GM23338 (cell line): ENCODE results near the gene SPINK5. TPM values are rescaled to one million over a fixed set of nuclear protein-coding genes. Genes with fewer than 3 reads are reported as not detected.

Source experiments
- ATAC-seq: fragments of 200-7000 bp; cut with Tn5 transposase; 3 replicates; pipeline ENCODE4 v1.9.1; 2020
- DNase-seq: peaks from one replicate; pipeline ENCODE4 v3.0.0-alpha.2; 2015; ENCODE audit warnings: low spot score
- H2AFZ ChIP-seq: fragments of 200-600 bp; sonication (generic); 2 replicates; pipeline ENCODE4 v1.8.0; 2016; ENCODE audit warnings: antibody characterized with exemption, mild to moderate bottlenecking, moderate library complexity
- H3F3A ChIP-seq: fragments of 200-600 bp; sonication (generic); replicated peaks from 2 replicates; pipeline ENCODE4 v1.8.0; 2017; ENCODE audit warnings: antibody characterized with exemption, mixed run types, low read depth
- H3K27ac ChIP-seq: fragments of 200-600 bp; sonication (generic); 2 replicates; pipeline ENCODE4 v1.6.1; 2016; ENCODE audit warnings: low read depth
- H3K27me3 ChIP-seq: fragments of 200-600 bp; sonication (generic); 2 replicates; pipeline ENCODE4 v1.8.0; 2016; ENCODE audit warnings: mild to moderate bottlenecking, mixed run types, moderate library complexity; ENCODE audit not compliant: insufficient read depth
- H3K36me3 ChIP-seq: fragments of 200-600 bp; sonication (generic); 2 replicates; pipeline ENCODE4 v1.8.0; 2016; ENCODE audit warnings: mild to moderate bottlenecking; ENCODE audit not compliant: insufficient read depth
- H3K4me1 ChIP-seq: fragments of 200-600 bp; sonication (generic); 2 replicates; pipeline ENCODE4 v1.8.0; 2016; ENCODE audit warnings: mild to moderate bottlenecking, moderate library complexity; ENCODE audit not compliant: insufficient read depth
- H3K4me2 ChIP-seq: fragments of 200-600 bp; sonication (generic); 2 replicates; pipeline ENCODE4 v1.7.1; 2017; ENCODE audit warnings: mixed run types
- H3K4me3 ChIP-seq: fragments of 200-600 bp; sonication (generic); 2 replicates; pipeline ENCODE4 v1.6.1; 2016; ENCODE audit warnings: mixed run types
- H3K79me2 ChIP-seq: fragments of 200-600 bp; sonication (generic); replicated peaks from 2 replicates; pipeline ENCODE4 v1.8.0; 2017; ENCODE audit warnings: mild to moderate bottlenecking; ENCODE audit not compliant: insufficient read depth
- H3K9me2 ChIP-seq: fragments of 200-600 bp; sonication (generic); 2 replicates; pipeline ENCODE4 v1.8.0; 2017; ENCODE audit not compliant: insufficient read depth
- H4K20me1 ChIP-seq: fragments of 200-600 bp; sonication (generic); replicated peaks from 2 replicates; pipeline ENCODE4 v1.8.0; 2017; ENCODE audit warnings: mild to moderate bottlenecking; ENCODE audit not compliant: insufficient read depth
- H3K27ac Mint-ChIP-seq: 2 replicates; pipeline ENCODE4 v1.8.0; 2020; ENCODE audit warnings: inconsistent platforms, mild to moderate bottlenecking, moderate library complexity, mixed read lengths
- H3K27me3 Mint-ChIP-seq: 3 replicates; pipeline ENCODE4 v1.8.0; 2022; ENCODE audit warnings: low read depth, mild to moderate bottlenecking, moderate library complexity, mixed read lengths, inconsistent platforms; ENCODE audit not compliant: insufficient read depth, poor library complexity
- H3K36me3 Mint-ChIP-seq: 3 replicates; pipeline ENCODE4 v1.8.0; 2021; ENCODE audit warnings: low read depth, mild to moderate bottlenecking, inconsistent platforms, moderate library complexity, mixed read lengths
- H3K4me1 Mint-ChIP-seq: 3 replicates; pipeline ENCODE4 v1.8.0; 2020; ENCODE audit warnings: mild to moderate bottlenecking, inconsistent platforms, mixed read lengths
- H3K4me3 Mint-ChIP-seq: 3 replicates; pipeline ENCODE4 v1.8.0; 2021; ENCODE audit warnings: moderate library complexity, mild to moderate bottlenecking, inconsistent platforms, mixed read lengths
- H3K9me3 Mint-ChIP-seq: 3 replicates; pipeline ENCODE4 v1.8.0; 2020; ENCODE audit warnings: moderate library complexity, mild to moderate bottlenecking, inconsistent platforms, mixed read lengths
- CREB1 ChIP-seq: fragments of 250-450 bp; sonication (Bioruptor Pico); IDR thresholded peaks from 2 replicates; pipeline ENCODE4 v1.5.0; 2020; ENCODE audit warnings: low read depth, mild to moderate bottlenecking, moderate library complexity
- EZH2 ChIP-seq: fragments of 200-600 bp; sonication (generic); IDR thresholded peaks from one replicate; pipeline ENCODE4 v1.8.0; 2017; ENCODE audit warnings: antibody characterized with exemption, mild to moderate bottlenecking, low read depth; ENCODE audit not compliant: unreplicated experiment
- EZH2phosphoT487 ChIP-seq: fragments of 200-600 bp; sonication (generic); IDR thresholded peaks from one replicate; pipeline ENCODE4 v1.8.1; 2018; ENCODE audit warnings: antibody characterized with exemption; ENCODE audit not compliant: unreplicated experiment
- JUNB ChIP-seq: IDR thresholded peaks from one replicate; pipeline ENCODE4 v1.6.1; 2016; ENCODE audit warnings: antibody characterized with exemption; ENCODE audit not compliant: unreplicated experiment
- NANOG ChIP-seq: IDR thresholded peaks from 2 replicates; pipeline ENCODE4 v1.6.1; 2016; ENCODE audit warnings: antibody characterized with exemption, borderline replicate concordance
- POLR2AphosphoS5 ChIP-seq: IDR thresholded peaks from 2 replicates; pipeline ENCODE4 v1.6.1; 2016; ENCODE audit warnings: antibody characterized with exemption, low read depth
- STAT1 ChIP-seq: IDR thresholded peaks from one replicate; pipeline ENCODE4 v1.6.1; 2016; ENCODE audit warnings: antibody characterized with exemption; ENCODE audit not compliant: unreplicated experiment
- ZNF114 ChIP-seq: fragments of 250-450 bp; sonication (Bioruptor Pico); IDR thresholded peaks from 2 replicates; pipeline ENCODE4 v1.5.0; 2020; ENCODE audit warnings: mild to moderate bottlenecking, moderate library complexity
- ZNF331 ChIP-seq: fragments of 250-450 bp; sonication (Bioruptor Pico); IDR thresholded peaks from 2 replicates; pipeline ENCODE4 v1.5.0; 2020; ENCODE audit warnings: low read depth, mild to moderate bottlenecking, moderate library complexity
- polyA plus RNA-seq: library from polyadenylated mRNA; unstranded; fragments of >200 nt; fragmentation: Nextera tagmentation; extraction: Ambion mirVana; gene quantifications from 2 replicates; pipeline ENCODE4 v1.2.1, GENCODE V29; 2016
- total RNA-seq: library from RNA; depleted of rRNA; stranded (reverse); fragments of >200 nt; shearing (Covaris generic); gene quantifications from 2 replicates; pipeline ENCODE4 v1.2.3, GENCODE V29; 2014
- TF ChIP-seq, protein P1 (sequence below): IDR thresholded peaks from 2 replicates; pipeline ENCODE4 v1.6.1; 2016; ENCODE audit warnings: antibody characterized with exemption
- TF ChIP-seq, protein P2 (sequence below), 2 experiments: fragments of 200-600 bp in 1 of 2; sonication (generic) in 1 of 2; conservative IDR thresholded peaks; 2 replicates each; pipeline versions ENCODE4 v1.5.1 to v1.6.1; 2016 to 2017; ENCODE audit warnings: antibody characterized with exemption in 2 of 2, low read depth in 2 of 2, mild to moderate bottlenecking in 2 of 2, moderate library complexity in 1 of 2
- TF ChIP-seq, protein P3 (sequence below): fragments of 250-450 bp; sonication (Bioruptor Pico); IDR thresholded peaks from 2 replicates; pipeline ENCODE4 v1.5.0; 2020; ENCODE audit warnings: mild to moderate bottlenecking, moderate library complexity
- TF ChIP-seq, protein P4 (sequence below): IDR thresholded peaks from one replicate; pipeline ENCODE4 v1.6.1; 2018; ENCODE audit warnings: antibody characterized with exemption; ENCODE audit not compliant: unreplicated experiment

The SPINK5 gene
- total and polyA plus RNA-seq, 2 experiments from 2014 or later = 4.5 to 8.8 TPM

DNA sequence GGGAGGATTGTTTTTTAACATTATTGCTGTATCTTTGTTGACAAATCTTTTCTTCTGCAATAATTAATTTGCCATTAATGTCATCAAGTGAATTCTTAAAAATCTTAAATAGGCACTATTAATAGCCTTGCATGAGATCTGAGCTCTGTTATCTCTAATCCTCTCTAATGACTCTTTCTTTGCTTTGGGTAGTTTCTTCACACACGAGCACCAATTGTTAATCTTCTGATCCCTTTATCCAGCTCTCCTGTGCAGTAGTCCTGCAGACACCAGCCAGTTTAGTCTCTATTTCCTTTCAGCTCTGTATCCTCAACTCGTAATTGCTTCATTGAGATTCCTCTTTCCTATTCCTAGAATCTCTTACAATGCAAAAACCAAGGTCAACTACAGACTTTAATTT is 112.7 kb downstream of the SPINK5 start:
- no peaks in the 10 kb centered on the region for H3K4me1 ChIP-seq
- no peaks in the 10 kb centered on the region for H3K79me2 ChIP-seq
- no peaks in the 10 kb centered on the region; the same call in 1 of the 2 replicates for H3K9me2 ChIP-seq
- Mint-ChIP-seq H3K9me3 (no peaks in the 10 kb centered on the region), H3K4me1 (no peaks in the 10 kb centered on the region), H3K27me3 (peaks cover 2% of the 10 kb centered on the region), H3K27ac (no peak overlapping the region), H3K36me3 (no peaks in the 10 kb centered on the region), H3K4me3 (no peak overlapping the region)
- no peak overlapping the region for H3K27ac ChIP-seq
- H3K27me3 ChIP-seq = no peaks in the 10 kb centered on the region
- H3F3A ChIP-seq = no peaks in the 10 kb centered on the region
- no peak overlapping the region for H2AFZ ChIP-seq
- no peak for ATAC-seq
- no peak overlapping the region for H3K4me2 ChIP-seq
- no peak for DNase-seq
- no peaks in the 10 kb centered on the region for H4K20me1 ChIP-seq
- no peaks in the 10 kb centered on the region for H3K36me3 ChIP-seq
- no peak for TF ChIP-seq NANOG
- no peak for TF ChIP-seq EZH2
- no peak for TF ChIP-seq STAT1
- TF ChIP-seq ZNF114 (CRISPR knock-in tag) = no peak
- TF ChIP-seq, protein P1, sequence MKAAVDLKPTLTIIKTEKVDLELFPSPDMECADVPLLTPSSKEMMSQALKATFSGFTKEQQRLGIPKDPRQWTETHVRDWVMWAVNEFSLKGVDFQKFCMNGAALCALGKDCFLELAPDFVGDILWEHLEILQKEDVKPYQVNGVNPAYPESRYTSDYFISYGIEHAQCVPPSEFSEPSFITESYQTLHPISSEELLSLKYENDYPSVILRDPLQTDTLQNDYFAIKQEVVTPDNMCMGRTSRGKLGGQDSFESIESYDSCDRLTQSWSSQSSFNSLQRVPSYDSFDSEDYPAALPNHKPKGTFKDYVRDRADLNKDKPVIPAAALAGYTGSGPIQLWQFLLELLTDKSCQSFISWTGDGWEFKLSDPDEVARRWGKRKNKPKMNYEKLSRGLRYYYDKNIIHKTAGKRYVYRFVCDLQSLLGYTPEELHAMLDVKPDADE = no peak
- no peak for TF ChIP-seq JUNB
- TF ChIP-seq POLR2AphosphoS5 = no peak
- no peak for TF ChIP-seq CREB1
- TF ChIP-seq, protein P2, sequence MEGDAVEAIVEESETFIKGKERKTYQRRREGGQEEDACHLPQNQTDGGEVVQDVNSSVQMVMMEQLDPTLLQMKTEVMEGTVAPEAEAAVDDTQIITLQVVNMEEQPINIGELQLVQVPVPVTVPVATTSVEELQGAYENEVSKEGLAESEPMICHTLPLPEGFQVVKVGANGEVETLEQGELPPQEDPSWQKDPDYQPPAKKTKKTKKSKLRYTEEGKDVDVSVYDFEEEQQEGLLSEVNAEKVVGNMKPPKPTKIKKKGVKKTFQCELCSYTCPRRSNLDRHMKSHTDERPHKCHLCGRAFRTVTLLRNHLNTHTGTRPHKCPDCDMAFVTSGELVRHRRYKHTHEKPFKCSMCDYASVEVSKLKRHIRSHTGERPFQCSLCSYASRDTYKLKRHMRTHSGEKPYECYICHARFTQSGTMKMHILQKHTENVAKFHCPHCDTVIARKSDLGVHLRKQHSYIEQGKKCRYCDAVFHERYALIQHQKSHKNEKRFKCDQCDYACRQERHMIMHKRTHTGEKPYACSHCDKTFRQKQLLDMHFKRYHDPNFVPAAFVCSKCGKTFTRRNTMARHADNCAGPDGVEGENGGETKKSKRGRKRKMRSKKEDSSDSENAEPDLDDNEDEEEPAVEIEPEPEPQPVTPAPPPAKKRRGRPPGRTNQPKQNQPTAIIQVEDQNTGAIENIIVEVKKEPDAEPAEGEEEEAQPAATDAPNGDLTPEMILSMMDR (conservative IDR thresholded peaks at IDR 0.05; ENCODE audit: low read depth in 2 of 2) = no peak
- TF ChIP-seq, protein P3, sequence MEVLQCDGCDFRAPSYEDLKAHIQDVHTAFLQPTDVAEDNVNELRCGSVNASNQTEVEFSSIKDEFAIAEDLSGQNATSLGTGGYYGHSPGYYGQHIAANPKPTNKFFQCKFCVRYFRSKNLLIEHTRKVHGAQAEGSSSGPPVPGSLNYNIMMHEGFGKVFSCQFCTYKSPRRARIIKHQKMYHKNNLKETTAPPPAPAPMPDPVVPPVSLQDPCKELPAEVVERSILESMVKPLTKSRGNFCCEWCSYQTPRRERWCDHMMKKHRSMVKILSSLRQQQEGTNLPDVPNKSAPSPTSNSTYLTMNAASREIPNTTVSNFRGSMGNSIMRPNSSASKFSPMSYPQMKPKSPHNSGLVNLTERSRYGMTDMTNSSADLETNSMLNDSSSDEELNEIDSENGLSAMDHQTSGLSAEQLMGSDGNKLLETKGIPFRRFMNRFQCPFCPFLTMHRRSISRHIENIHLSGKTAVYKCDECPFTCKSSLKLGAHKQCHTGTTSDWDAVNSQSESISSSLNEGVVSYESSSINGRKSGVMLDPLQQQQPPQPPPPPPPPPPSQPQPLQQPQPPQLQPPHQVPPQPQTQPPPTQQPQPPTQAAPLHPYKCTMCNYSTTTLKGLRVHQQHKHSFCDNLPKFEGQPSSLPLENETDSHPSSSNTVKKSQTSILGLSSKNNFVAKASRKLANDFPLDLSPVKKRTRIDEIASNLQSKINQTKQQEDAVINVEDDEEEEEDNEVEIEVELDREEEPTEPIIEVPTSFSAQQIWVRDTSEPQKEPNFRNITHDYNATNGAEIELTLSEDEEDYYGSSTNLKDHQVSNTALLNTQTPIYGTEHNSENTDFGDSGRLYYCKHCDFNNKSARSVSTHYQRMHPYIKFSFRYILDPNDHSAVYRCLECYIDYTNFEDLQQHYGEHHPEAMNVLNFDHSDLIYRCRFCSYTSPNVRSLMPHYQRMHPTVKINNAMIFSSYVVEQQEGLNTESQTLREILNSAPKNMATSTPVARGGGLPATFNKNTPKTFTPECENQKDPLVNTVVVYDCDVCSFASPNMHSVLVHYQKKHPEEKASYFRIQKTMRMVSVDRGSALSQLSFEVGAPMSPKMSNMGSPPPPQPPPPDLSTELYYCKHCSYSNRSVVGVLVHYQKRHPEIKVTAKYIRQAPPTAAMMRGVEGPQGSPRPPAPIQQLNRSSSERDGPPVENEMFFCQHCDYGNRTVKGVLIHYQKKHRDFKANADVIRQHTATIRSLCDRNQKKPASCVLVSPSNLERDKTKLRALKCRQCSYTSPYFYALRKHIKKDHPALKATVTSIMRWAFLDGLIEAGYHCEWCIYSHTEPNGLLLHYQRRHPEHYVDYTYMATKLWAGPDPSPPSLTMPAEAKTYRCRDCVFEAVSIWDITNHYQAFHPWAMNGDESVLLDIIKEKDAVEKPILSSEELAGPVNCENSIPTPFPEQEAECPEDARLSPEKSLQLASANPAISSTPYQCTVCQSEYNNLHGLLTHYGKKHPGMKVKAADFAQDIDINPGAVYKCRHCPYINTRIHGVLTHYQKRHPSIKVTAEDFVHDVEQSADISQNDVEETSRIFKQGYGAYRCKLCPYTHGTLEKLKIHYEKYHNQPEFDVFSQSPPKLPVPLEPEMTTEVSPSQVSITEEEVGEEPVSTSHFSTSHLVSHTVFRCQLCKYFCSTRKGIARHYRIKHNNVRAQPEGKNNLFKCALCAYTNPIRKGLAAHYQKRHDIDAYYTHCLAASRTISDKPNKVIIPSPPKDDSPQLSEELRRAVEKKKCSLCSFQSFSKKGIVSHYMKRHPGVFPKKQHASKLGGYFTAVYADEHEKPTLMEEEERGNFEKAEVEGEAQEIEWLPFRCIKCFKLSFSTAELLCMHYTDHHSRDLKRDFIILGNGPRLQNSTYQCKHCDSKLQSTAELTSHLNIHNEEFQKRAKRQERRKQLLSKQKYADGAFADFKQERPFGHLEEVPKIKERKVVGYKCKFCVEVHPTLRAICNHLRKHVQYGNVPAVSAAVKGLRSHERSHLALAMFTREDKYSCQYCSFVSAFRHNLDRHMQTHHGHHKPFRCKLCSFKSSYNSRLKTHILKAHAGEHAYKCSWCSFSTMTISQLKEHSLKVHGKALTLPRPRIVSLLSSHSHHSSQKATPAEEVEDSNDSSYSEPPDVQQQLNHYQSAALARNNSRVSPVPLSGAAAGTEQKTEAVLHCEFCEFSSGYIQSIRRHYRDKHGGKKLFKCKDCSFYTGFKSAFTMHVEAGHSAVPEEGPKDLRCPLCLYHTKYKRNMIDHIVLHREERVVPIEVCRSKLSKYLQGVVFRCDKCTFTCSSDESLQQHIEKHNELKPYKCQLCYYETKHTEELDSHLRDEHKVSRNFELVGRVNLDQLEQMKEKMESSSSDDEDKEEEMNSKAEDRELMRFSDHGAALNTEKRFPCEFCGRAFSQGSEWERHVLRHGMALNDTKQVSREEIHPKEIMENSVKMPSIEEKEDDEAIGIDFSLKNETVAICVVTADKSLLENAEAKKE = no peak
- TF ChIP-seq ZNF331 (CRISPR knock-in tag) = no peak
- no peak for TF ChIP-seq EZH2phosphoT487
- TF ChIP-seq, protein P4, sequence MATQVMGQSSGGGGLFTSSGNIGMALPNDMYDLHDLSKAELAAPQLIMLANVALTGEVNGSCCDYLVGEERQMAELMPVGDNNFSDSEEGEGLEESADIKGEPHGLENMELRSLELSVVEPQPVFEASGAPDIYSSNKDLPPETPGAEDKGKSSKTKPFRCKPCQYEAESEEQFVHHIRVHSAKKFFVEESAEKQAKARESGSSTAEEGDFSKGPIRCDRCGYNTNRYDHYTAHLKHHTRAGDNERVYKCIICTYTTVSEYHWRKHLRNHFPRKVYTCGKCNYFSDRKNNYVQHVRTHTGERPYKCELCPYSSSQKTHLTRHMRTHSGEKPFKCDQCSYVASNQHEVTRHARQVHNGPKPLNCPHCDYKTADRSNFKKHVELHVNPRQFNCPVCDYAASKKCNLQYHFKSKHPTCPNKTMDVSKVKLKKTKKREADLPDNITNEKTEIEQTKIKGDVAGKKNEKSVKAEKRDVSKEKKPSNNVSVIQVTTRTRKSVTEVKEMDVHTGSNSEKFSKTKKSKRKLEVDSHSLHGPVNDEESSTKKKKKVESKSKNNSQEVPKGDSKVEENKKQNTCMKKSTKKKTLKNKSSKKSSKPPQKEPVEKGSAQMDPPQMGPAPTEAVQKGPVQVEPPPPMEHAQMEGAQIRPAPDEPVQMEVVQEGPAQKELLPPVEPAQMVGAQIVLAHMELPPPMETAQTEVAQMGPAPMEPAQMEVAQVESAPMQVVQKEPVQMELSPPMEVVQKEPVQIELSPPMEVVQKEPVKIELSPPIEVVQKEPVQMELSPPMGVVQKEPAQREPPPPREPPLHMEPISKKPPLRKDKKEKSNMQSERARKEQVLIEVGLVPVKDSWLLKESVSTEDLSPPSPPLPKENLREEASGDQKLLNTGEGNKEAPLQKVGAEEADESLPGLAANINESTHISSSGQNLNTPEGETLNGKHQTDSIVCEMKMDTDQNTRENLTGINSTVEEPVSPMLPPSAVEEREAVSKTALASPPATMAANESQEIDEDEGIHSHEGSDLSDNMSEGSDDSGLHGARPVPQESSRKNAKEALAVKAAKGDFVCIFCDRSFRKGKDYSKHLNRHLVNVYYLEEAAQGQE = no peak
- no peak overlapping the region for H3K4me3 ChIP-seq
